Mesothelial cell of epicardium (in vitro differentiated cells): ENCODE data around the gene LRRC27. TPM values are rescaled to one million over a fixed set of nuclear protein-coding genes. Genes with fewer than 3 reads are reported as not detected.
A peak's percentile ranks its signal among the peaks of the same experiment; 100 is the strongest.

ENCODE experiments used
- DNase-seq, 2 experiments: peaks; one replicate each; pipeline ENCODE4 v3.0.0; 2021; ENCODE audit warnings: low spot score in 2 of 2; ENCODE audit not compliant: unreplicated experiment in 2 of 2
- H3K27ac Mint-ChIP-seq: 2 replicates; pipeline ENCODE4 v1.8.0; 2021; ENCODE audit warnings: mixed read lengths
- H3K27me3 Mint-ChIP-seq: 2 replicates; pipeline ENCODE4 v1.8.0; 2021; ENCODE audit warnings: low read depth, mixed read lengths
- H3K36me3 Mint-ChIP-seq: 2 replicates; pipeline ENCODE4 v1.8.0; 2021; ENCODE audit warnings: mixed read lengths
- H3K4me1 Mint-ChIP-seq: 2 replicates; pipeline ENCODE4 v1.8.0; 2021; ENCODE audit warnings: mixed read lengths
- H3K4me3 Mint-ChIP-seq: 2 replicates; pipeline ENCODE4 v1.8.0; 2021; ENCODE audit warnings: mild to moderate bottlenecking, moderate library complexity, mixed read lengths
- H3K9me3 Mint-ChIP-seq: 2 replicates; pipeline ENCODE4 v1.8.0; 2021; ENCODE audit warnings: mixed read lengths
- CTCF ChIP-seq: fragments of 200-600 bp; sonication (generic); IDR thresholded peaks from one replicate; pipeline ENCODE4 v1.5.0; 2021; ENCODE audit warnings: antibody characterized with exemption; ENCODE audit not compliant: unreplicated experiment
- total RNA-seq: library from RNA; stranded (reverse); gene quantifications from 3 replicates; pipeline ENCODE4 v1.2.1, GENCODE V29; 2021

LRRC27 gene
- total RNA-seq, 1 donor from 2014 or later: 15.2 TPM

- H3K4me3 Mint-ChIP-seq: peak overlapping the region; percentile 50
- no peaks in the 10 kb centered on the region for H3K27me3 Mint-ChIP-seq
- peak overlapping the region; percentile 48 for H3K27ac Mint-ChIP-seq
- peaks cover 9% of the 10 kb centered on the region for H3K9me3 Mint-ChIP-seq
- no peak for DNase-seq
- peaks cover 32% of the 10 kb centered on the region for H3K4me1 Mint-ChIP-seq
- H3K36me3 Mint-ChIP-seq: no peaks in the 10 kb centered on the region
- no peak for TF ChIP-seq CTCF
These were observed 63.1 kb downstream of the LRRC27 start for GRCh38 chr10:132394936-132395703.

DNA sequence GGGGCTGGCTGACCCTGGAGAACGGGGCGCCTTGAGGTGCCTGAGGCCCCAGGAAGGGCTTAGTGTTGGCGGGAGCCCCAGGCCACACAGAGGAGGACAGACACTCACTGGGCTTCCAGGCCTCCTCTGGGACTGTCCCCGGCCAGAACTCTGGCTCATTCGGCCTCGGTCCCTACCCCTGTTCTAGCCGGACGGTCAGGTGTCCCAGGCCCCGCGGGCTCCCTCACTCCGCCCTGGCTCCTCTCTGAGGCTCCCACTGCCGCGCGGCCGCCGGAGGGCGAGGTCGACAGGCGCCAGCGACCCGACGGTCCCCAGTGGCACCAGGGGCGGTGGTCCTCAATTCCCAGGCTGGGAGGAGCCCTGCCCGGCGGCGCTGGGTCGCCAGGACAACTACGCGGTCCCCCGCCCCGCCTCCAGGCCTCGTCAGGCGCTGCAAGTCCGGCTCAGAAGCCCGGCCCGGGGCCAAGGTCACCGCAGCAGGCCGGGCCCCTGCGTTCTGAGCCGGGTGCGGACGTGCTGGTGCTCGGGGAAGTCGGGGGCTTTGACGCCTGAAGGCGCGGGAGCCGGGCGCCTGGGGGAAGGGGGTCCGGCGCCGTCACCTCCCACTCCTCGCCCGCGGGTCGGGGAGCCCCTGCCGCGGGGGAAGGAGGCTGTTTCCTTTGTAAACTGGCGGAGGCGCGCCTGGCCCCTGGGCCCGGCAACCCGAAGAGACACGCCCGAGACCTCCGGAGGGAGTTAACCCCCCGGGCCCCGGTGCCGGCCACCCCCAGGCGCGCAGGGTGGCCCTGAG is 63.9 kb downstream of the LRRC27 start:
- no peak for TF ChIP-seq CTCF
- Mint-ChIP-seq H3K4me1 (peaks cover 33% of the 10 kb centered on the region), H3K27me3 (no peaks in the 10 kb centered on the region), H3K9me3 (peaks cover 9% of the 10 kb centered on the region), H3K4me3 (peak overlapping the region; percentile 4), H3K36me3 (no peaks in the 10 kb centered on the region), H3K27ac (no peak overlapping the region)
- no peak for DNase-seq

- Mint-ChIP-seq H3K4me1 (peaks cover 31% of the 10 kb centered on the region), H3K27ac (no peak overlapping the region), H3K9me3 (peaks cover 9% of the 10 kb centered on the region), H3K36me3 (no peaks in the 10 kb centered on the region), H3K4me3 (no peak overlapping the region), H3K27me3 (no peaks in the 10 kb centered on the region)
- TF ChIP-seq CTCF: peak; percentile 22
- DNase-seq: peak in 1 of 2 experiments; percentile 75
These were observed 64.6 kb downstream of the LRRC27 start for GRCh38 chr10:132396494-132397035.

DNA sequence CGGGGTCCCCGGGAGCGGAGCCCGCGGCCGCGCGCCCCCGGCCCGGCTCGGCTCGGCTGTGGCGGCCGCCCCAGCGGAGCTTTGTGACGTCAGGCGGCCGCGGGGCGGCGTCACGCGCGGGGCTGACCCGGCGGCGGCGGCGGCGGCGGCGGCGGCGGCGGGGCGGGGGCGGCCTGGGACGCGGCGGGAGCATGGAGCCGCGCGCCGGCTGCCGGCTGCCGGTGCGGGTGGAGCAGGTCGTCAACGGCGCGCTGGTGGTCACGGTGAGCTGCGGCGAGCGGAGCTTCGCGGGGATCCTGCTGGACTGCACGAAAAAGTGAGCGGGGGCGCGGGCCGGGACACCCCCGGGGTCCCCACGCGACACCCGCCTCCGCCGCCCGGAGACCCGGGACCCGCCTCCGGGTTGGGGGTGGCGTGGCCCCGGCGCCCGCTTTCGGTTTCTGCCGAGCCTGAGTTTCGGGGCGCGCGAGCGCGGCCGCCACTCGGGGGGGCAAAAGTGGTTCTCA is 65.1 kb downstream of the LRRC27 start, which contains the start of gene PWWP2B:
Gene PWWP2B, plus strand, starts transcription at position 165 of the 506 bp plus-strand sequence. Its CDS starts 27 bp downstream, at position 192.
- Mint-ChIP-seq H3K9me3 (peaks cover 5% of the 10 kb centered on the region), H3K4me3 (peak within 1 kb of the TSS; percentile 88), H3K4me1 (peaks cover 31% of the 10 kb centered on the region), H3K27me3 (no peaks in the 10 kb centered on the region), H3K36me3 (no peaks in the 10 kb centered on the region), H3K27ac (peak within 1 kb of the TSS; percentile 96)
- no peak for DNase-seq
- TF ChIP-seq CTCF: no peak

DNA sequence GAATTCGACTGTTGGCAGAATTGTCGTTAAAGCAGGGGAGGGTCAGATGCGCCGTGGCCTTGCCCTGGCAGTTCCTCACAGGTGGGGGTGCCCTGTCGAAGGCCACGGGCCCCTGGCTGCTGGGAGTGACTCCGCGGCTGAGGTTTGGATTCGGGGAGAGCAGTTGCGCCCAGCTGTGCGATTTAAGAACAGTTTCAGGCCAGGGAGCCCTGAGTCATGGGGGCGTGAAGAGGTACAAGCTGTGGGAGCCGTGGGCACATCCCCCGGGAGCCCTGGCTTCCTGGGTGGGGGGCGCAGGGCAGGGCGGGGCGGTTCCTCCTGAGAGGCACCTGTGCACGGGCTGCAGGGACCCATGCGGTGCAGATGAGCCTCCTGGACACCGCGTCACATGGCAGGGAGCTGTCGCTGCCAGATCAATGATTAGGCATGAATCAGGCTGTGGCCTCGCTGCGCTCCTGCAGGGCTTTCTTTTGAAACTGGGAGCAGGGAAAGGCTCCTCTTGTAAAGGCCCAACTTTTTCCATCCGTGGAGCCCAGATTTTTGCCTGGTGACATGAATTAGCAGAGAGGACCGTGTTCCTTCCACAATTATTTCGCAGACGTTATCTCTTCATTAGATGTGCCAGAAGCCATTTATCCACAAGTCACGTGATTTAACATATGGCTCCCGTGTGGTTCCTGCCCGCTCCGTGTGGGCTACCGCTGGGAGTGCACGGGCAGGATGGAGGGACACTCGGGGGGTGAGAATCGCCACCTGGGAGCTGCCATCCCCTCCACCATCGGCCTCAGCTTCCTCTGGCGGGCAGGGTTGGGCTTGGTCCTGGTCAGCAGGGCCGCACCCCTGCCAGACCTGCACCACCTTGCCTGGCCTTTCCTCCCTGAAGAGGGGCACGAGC is 65.9 kb downstream of the LRRC27 start:
- Mint-ChIP-seq H3K36me3 (no peaks in the 10 kb centered on the region), H3K27ac (peak overlapping the region; percentile 96), H3K4me3 (peak overlapping the region; percentile 88), H3K4me1 (peaks cover 31% of the 10 kb centered on the region), H3K9me3 (no peaks in the 10 kb centered on the region), H3K27me3 (no peaks in the 10 kb centered on the region)
- TF ChIP-seq CTCF: no peak
- no peak for DNase-seq
